ENCODE measurements around the gene EIF4G1. TPM values are rescaled to one million over a fixed set of nuclear protein-coding genes. Genes with fewer than 3 reads are reported as not detected.
A peak's percentile ranks its signal among the peaks of the same experiment; 100 is the strongest.

EIF4G1 gene
- total RNA-seq, 4 donors from 2014 or later, result 135 to 453 (median 217) TPM

GRCh38 chr3:184289426-184289938 lies 24.9 kb upstream of the EIF4G1 start:
- WGBS, 2 donors (ENCODE audit: low coverage in 1 of 2), result 5% methylated on average over 10 of the region's 10 CpGs; no CpG with 5 or more reads in 1 of the 2 donors
- Histone ChIP-seq H3K27ac (no peak overlapping the region), H3K36me3 (no peaks in the 10 kb centered on the region), H3K27me3 (peaks cover 11% of the 10 kb centered on the region), H3K4me1 (no peaks in the 10 kb centered on the region), H3K4me3 (no peak overlapping the region), H3K9me3 (no peaks in the 10 kb centered on the region)
- TF ChIP-seq POLR2A (IDR thresholded peaks at IDR 0.05) (no peak), EP300 (IDR thresholded peaks at IDR 0.05; ENCODE audit: low read depth) (no peak), POLR2AphosphoS5 (IDR thresholded peaks at IDR 0.05) (no peak), CTCF (IDR thresholded peaks at IDR 0.05) (peak; percentile 42 to 59 (median 46))
- DNase-seq, result peak; percentile 57
- intact Hi-C loops (cut with DNase I; ENCODE audit: low total_unique reads) (no loop called here), in situ Hi-C loops (cut with MboI; ENCODE audit: low pct_ligation_motif_present in 1 of 4, low pct_unique_long_range_greater_than_20kb in 1 of 4, low sequenced_read_pairs in 3 of 4) (no loop called here)

- 96% methylated on average over 10 of the region's 10 CpGs; no CpG with 5 or more reads in 1 of the 2 donors for WGBS, 2 donors (ENCODE audit: low coverage in 1 of 2)
- no peaks in the 10 kb centered on the region for H3K9me3 ChIP-seq
- intact Hi-C loops (cut with DNase I; ENCODE audit: low total_unique reads), result no loop called here
- H3K27me3 ChIP-seq, result peaks cover 11% of the 10 kb centered on the region
- no peak for DNase-seq
- no peak overlapping the region for H3K4me3 ChIP-seq
- H3K27ac ChIP-seq, result no peak overlapping the region
- in situ Hi-C loops (cut with MboI; ENCODE audit: low pct_ligation_motif_present in 1 of 4, low pct_unique_long_range_greater_than_20kb in 1 of 4, low sequenced_read_pairs in 3 of 4), result no loop called here
- no peak for TF ChIP-seq EP300 (IDR thresholded peaks at IDR 0.05; ENCODE audit: low read depth)
- TF ChIP-seq POLR2A (IDR thresholded peaks at IDR 0.05), result no peak
- no peaks in the 10 kb centered on the region for H3K36me3 ChIP-seq
- H3K4me1 ChIP-seq, result no peaks in the 10 kb centered on the region
These were observed 24.1 kb upstream of the EIF4G1 start for GRCh38 chr3:184290331-184290730.

- intact Hi-C loops (cut with DNase I; ENCODE audit: low total_unique reads), result no loop called here
- no peak overlapping the region for H3K27ac ChIP-seq
- H3K4me3 ChIP-seq, result no peak overlapping the region
- no peaks in the 10 kb centered on the region for H3K9me3 ChIP-seq
- no peak for TF ChIP-seq POLR2AphosphoS5 (IDR thresholded peaks at IDR 0.05)
- no peak for TF ChIP-seq CTCF (IDR thresholded peaks at IDR 0.05)
- no peak for TF ChIP-seq EP300 (IDR thresholded peaks at IDR 0.05; ENCODE audit: low read depth)
- TF ChIP-seq POLR2A (IDR thresholded peaks at IDR 0.05), result no peak
- DNase-seq, result no peak
- 86 to 87% methylated on average over 6 to 21 of the region's 22 CpGs for WGBS, 2 donors (ENCODE audit: low coverage in 1 of 2)
- H3K27me3 ChIP-seq, result peaks cover 11% of the 10 kb centered on the region
- no peaks in the 10 kb centered on the region for H3K4me1 ChIP-seq
- in situ Hi-C loops (cut with MboI; ENCODE audit: low pct_ligation_motif_present in 1 of 4, low pct_unique_long_range_greater_than_20kb in 1 of 4, low sequenced_read_pairs in 3 of 4), result no loop called here
- no peaks in the 10 kb centered on the region for H3K36me3 ChIP-seq
These were observed 23.2 kb upstream of the EIF4G1 start for GRCh38 chr3:184291044-184291737.

- TF ChIP-seq POLR2AphosphoS5 (IDR thresholded peaks at IDR 0.05) (no peak), CTCF (IDR thresholded peaks at IDR 0.05) (no peak), POLR2A (IDR thresholded peaks at IDR 0.05) (no peak)
- Histone ChIP-seq H3K9me3 (no peaks in the 10 kb centered on the region), H3K27me3 (peaks cover 11% of the 10 kb centered on the region), H3K36me3 (no peaks in the 10 kb centered on the region), H3K27ac (no peak overlapping the region), H3K4me3 (no peak overlapping the region), H3K4me1 (no peaks in the 10 kb centered on the region)
- in situ Hi-C loops (cut with MboI; ENCODE audit: low pct_ligation_motif_present in 1 of 4, low pct_unique_long_range_greater_than_20kb in 1 of 4, low sequenced_read_pairs in 3 of 4) (no loop called here), intact Hi-C loops (cut with DNase I; ENCODE audit: low total_unique reads) (no loop called here)
- DNase-seq, result no peak
- WGBS, 2 donors (ENCODE audit: low coverage in 1 of 2), result 94% methylated on average over 21 of the region's 21 CpGs; no CpG with 5 or more reads in 1 of the 2 donors
These were observed 22.5 kb upstream of the EIF4G1 start for GRCh38 chr3:184291738-184292445.
